Neuronal stem cell (in vitro differentiated cells): Measurements from ENCODE around the gene KLHDC4.
A peak's percentile ranks its signal among the peaks of the same experiment; 100 is the strongest.

Experiments used
- DNase-seq: peaks from one replicate; pipeline ENCODE4 v3.0.0-alpha.2; 2013; ENCODE audit warnings: low spot score
- H2AFZ ChIP-seq: one replicate; pipeline ENCODE4 v1.6.1; 2013; ENCODE audit warnings: mild to moderate bottlenecking, low read length, inconsistent platforms
- H2AK5ac ChIP-seq: 2 replicates; pipeline ENCODE4 v1.6.1; 2013; ENCODE audit warnings: low read depth, mild to moderate bottlenecking, inconsistent platforms, low read length, moderate library complexity, mixed read lengths
- H2BK120ac ChIP-seq: 2 replicates; pipeline ENCODE4 v1.6.1; 2013; ENCODE audit warnings: low read depth, mild to moderate bottlenecking, inconsistent platforms, low read length, moderate library complexity, mixed read lengths
- H2BK12ac ChIP-seq: one replicate; pipeline ENCODE4 v1.6.1; 2013; ENCODE audit warnings: low read length, inconsistent platforms
- H2BK15ac ChIP-seq: 2 replicates; pipeline ENCODE4 v1.6.1; 2013; ENCODE audit warnings: mild to moderate bottlenecking, low read length, inconsistent platforms, mixed read lengths
- H2BK5ac ChIP-seq: one replicate; pipeline ENCODE4 v1.6.1; 2013; ENCODE audit warnings: inconsistent platforms, mild to moderate bottlenecking, low read length, moderate library complexity
- H3K14ac ChIP-seq: one replicate; pipeline ENCODE4 v1.6.1; 2013; ENCODE audit warnings: low read length, inconsistent platforms
- H3K18ac ChIP-seq: 2 replicates; pipeline ENCODE4 v1.6.1; 2013; ENCODE audit warnings: low read length, inconsistent platforms
- H3K23ac ChIP-seq: 2 replicates; pipeline ENCODE4 v1.6.1; 2013; ENCODE audit warnings: low read depth, mild to moderate bottlenecking, mixed read lengths, low read length, inconsistent platforms; ENCODE audit not compliant: poor library complexity
- H3K27ac ChIP-seq: replicated peaks from 3 replicates; pipeline ENCODE4 v1.5.1; 2013; ENCODE audit warnings: low read length, inconsistent platforms
- H3K27me3 ChIP-seq, 3 experiments: 2 replicates each; pipeline ENCODE4 v1.6.1; 2013; ENCODE audit warnings: low read length in 3 of 3, mild to moderate bottlenecking in 2 of 3, inconsistent platforms in 1 of 3, low read depth in 1 of 3, mixed read lengths in 1 of 3, moderate library complexity in 1 of 3; ENCODE audit not compliant: control insufficient read depth in 3 of 3, insufficient read depth in 3 of 3
- H3K36me3 ChIP-seq, 2 donors: replicated peaks in 1 of 2; 2 replicates each; pipeline ENCODE4 v1.6.1; 2013; ENCODE audit warnings: low read length in 2 of 2; ENCODE audit not compliant: control insufficient read depth in 2 of 2, insufficient read depth in 2 of 2
- H3K4ac ChIP-seq: 2 replicates; pipeline ENCODE4 v1.6.1; 2013; ENCODE audit warnings: inconsistent platforms, mild to moderate bottlenecking, low read length, moderate library complexity
- H3K4me1 ChIP-seq, 2 donors: 1 replicate in 1 of 2; 2 replicates in 1 of 2; pipeline ENCODE4 v1.6.1; 2013; ENCODE audit warnings: low read length in 2 of 2, low read depth in 1 of 2; ENCODE audit not compliant: control insufficient read depth in 2 of 2, insufficient read depth in 1 of 2
- H3K4me2 ChIP-seq: one replicate; pipeline ENCODE4 v1.6.1; 2013; ENCODE audit warnings: mild to moderate bottlenecking, low read length, inconsistent platforms; ENCODE audit not compliant: insufficient read depth, poor library complexity, severe bottlenecking
- H3K4me3 ChIP-seq, 2 donors: 2 replicates each; pipeline ENCODE4 v1.5.1; 2013; ENCODE audit warnings: low read length in 2 of 2, mild to moderate bottlenecking in 2 of 2, inconsistent platforms in 1 of 2, moderate library complexity in 1 of 2
- H3K79me1 ChIP-seq: one replicate; pipeline ENCODE4 v1.6.1; 2013; ENCODE audit warnings: low read depth, mild to moderate bottlenecking, inconsistent platforms, low read length, moderate library complexity
- H3K9ac ChIP-seq: one replicate; pipeline ENCODE4 v1.6.1; 2013; ENCODE audit warnings: mild to moderate bottlenecking, low read depth, low read length, inconsistent platforms; ENCODE audit not compliant: poor library complexity
- H3K9me3 ChIP-seq, 2 donors: replicated peaks in 1 of 2; 2 replicates each; pipeline versions ENCODE3 to v1.6.1; 2013; ENCODE audit warnings: low read length in 2 of 2, mild to moderate bottlenecking in 2 of 2, inconsistent platforms in 1 of 2, low read depth in 1 of 2, mixed read lengths in 1 of 2, moderate library complexity in 1 of 2; ENCODE audit not compliant: control insufficient read depth in 2 of 2, insufficient read depth in 1 of 2
- H4K8ac ChIP-seq: one replicate; pipeline ENCODE4 v1.6.1; 2013; ENCODE audit warnings: low read depth, mild to moderate bottlenecking, inconsistent platforms, low read length, moderate library complexity
- H4K91ac ChIP-seq: one replicate; pipeline ENCODE4 v1.6.1; 2013; ENCODE audit warnings: low read length, low read depth, mild to moderate bottlenecking, inconsistent platforms; ENCODE audit not compliant: poor library complexity
- WGBS, 2 donors: extraction: QIAGEN DNeasy Blood & Tissue Kit; methylation state at CpG; one replicate each; pipeline ENCODE4 v1.1.7; 2013; ENCODE audit warnings: missing lambda C conversion rate in 2 of 2, mixed read lengths in 1 of 2; ENCODE audit not compliant: insufficient read length in 2 of 2, insufficient replicate concordance in 1 of 2; ENCODE audit errors: extremely low coverage in 2 of 2; 5-methylcytosine and 5-hydroxymethylcytosine counted together

The KLHDC4 gene

GRCh38 chr16:87658564-87659225 is 107.1 kb downstream of the KLHDC4 start:
- no peak overlapping the region for H2AK5ac ChIP-seq
- DNase-seq, result no peak
- no peak overlapping the region for H3K4me2 ChIP-seq
- peak overlapping the region; percentile 31 for H3K14ac ChIP-seq
- H3K79me1 ChIP-seq, result peaks cover 2% of the 10 kb centered on the region
- no peak overlapping the region for H4K91ac ChIP-seq
- WGBS, 2 donors, result no CpG with 5 or more reads among the region's 14 CpGs
- H3K4me3 ChIP-seq, result no peak overlapping the region
- no peak overlapping the region for H3K4ac ChIP-seq
- H3K4me1 ChIP-seq, result peaks cover 0 to 7% of the 10 kb centered on the region in 2 donors
- no peak overlapping the region for H2AFZ ChIP-seq
- H3K18ac ChIP-seq, result no peak overlapping the region
- H3K23ac ChIP-seq, result peak overlapping the region; percentile 59
- H2BK5ac ChIP-seq, result no peak overlapping the region
- no peaks in the 10 kb centered on the region for H3K27me3 ChIP-seq
- no peak overlapping the region for H2BK12ac ChIP-seq
- no peak overlapping the region for H2BK120ac ChIP-seq
- H3K9ac ChIP-seq, result no peak overlapping the region
- no peak overlapping the region for H2BK15ac ChIP-seq
- no peaks in the 10 kb centered on the region for H3K36me3 ChIP-seq
- H3K27ac ChIP-seq, result no peak overlapping the region
- no peaks in the 10 kb centered on the region for H3K9me3 ChIP-seq
- H4K8ac ChIP-seq, result no peak overlapping the region
